KMS-11 (cell line): ENCODE data around the gene ANKRD33B.

ENCODE experiments used
- H2AFZ ChIP-seq: fragments of 200-600 bp; sonication (generic); 2 replicates; pipeline ENCODE4 v1.6.1; 2016; ENCODE audit warnings: antibody characterized with exemption, mixed run types, low read depth
- H3K27ac ChIP-seq: fragments of 200-600 bp; sonication (generic); 2 replicates; pipeline ENCODE4 v1.6.1; 2016; ENCODE audit warnings: mild to moderate bottlenecking, mixed run types
- H3K27me3 ChIP-seq: fragments of 200-600 bp; sonication (generic); 2 replicates; pipeline ENCODE4 v1.6.1; 2017; ENCODE audit warnings: mild to moderate bottlenecking, low read depth, mixed run types, moderate library complexity; ENCODE audit not compliant: insufficient read depth
- H3K36me3 ChIP-seq: fragments of 200-600 bp; sonication (generic); 2 replicates; pipeline ENCODE4 v1.6.1; 2017; ENCODE audit warnings: mild to moderate bottlenecking, mixed run types; ENCODE audit not compliant: insufficient read depth
- H3K4me1 ChIP-seq: fragments of 200-600 bp; sonication (generic); 2 replicates; pipeline ENCODE4 v1.6.1; 2016; ENCODE audit warnings: mild to moderate bottlenecking, low read depth, mixed run types; ENCODE audit not compliant: poor library complexity, severe bottlenecking
- H3K4me2 ChIP-seq: fragments of 200-600 bp; sonication (generic); 2 replicates; pipeline ENCODE4 v1.7.0; 2016; ENCODE audit warnings: mild to moderate bottlenecking, mixed run types
- H3K4me3 ChIP-seq: fragments of 200-600 bp; sonication (generic); IDR thresholded peaks from 2 replicates; pipeline ENCODE4 v1.6.1; 2017; ENCODE audit warnings: low read depth, low read length, mixed read lengths; ENCODE audit not compliant: insufficient read depth
- H3K79me2 ChIP-seq: fragments of 200-600 bp; sonication (generic); 2 replicates; pipeline ENCODE4 v1.6.1; 2016; ENCODE audit warnings: low read depth, mixed run types; ENCODE audit not compliant: insufficient read depth
- H3K9ac ChIP-seq: fragments of 200-600 bp; sonication (generic); 2 replicates; pipeline ENCODE4 v1.6.1; 2016; ENCODE audit warnings: mild to moderate bottlenecking, mixed run types
- H4K20me1 ChIP-seq: fragments of 200-600 bp; sonication (generic); 2 replicates; pipeline ENCODE4 v1.6.1; 2016; ENCODE audit warnings: mild to moderate bottlenecking, mixed run types; ENCODE audit not compliant: insufficient read depth
- TF ChIP-seq, protein P1 (sequence below): fragments of 200-600 bp; sonication (generic); conservative IDR thresholded peaks from 2 replicates; pipeline ENCODE4 v1.6.1; 2017; ENCODE audit warnings: low read depth, mild to moderate bottlenecking, antibody characterized with exemption, low read length, moderate library complexity, mixed read lengths

ANKRD33B gene

DNA sequence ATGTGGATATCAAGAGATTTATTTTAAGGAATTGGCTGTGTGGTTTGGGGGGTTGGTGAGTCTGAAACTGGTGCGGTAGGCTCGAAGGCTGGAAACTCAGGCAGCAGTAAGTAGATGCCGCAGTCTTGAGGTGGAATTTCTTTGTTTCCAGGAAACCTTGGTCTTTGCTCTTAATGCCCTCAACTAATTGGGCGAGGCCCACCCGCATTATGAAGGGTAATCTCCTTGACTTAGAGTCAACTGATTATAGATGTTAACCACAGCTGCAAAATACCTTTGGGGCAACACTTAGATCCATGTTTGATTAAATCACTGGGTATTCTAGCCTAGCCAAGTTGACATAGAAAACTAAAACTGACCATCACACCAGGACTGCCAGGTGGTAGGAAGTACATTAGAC lies 83.8 kb downstream of the ANKRD33B start:
- TF ChIP-seq, protein P1, sequence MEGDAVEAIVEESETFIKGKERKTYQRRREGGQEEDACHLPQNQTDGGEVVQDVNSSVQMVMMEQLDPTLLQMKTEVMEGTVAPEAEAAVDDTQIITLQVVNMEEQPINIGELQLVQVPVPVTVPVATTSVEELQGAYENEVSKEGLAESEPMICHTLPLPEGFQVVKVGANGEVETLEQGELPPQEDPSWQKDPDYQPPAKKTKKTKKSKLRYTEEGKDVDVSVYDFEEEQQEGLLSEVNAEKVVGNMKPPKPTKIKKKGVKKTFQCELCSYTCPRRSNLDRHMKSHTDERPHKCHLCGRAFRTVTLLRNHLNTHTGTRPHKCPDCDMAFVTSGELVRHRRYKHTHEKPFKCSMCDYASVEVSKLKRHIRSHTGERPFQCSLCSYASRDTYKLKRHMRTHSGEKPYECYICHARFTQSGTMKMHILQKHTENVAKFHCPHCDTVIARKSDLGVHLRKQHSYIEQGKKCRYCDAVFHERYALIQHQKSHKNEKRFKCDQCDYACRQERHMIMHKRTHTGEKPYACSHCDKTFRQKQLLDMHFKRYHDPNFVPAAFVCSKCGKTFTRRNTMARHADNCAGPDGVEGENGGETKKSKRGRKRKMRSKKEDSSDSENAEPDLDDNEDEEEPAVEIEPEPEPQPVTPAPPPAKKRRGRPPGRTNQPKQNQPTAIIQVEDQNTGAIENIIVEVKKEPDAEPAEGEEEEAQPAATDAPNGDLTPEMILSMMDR = no peak
- H3K4me1 ChIP-seq = no peaks in the 10 kb centered on the region
- H3K79me2 ChIP-seq = no peaks in the 10 kb centered on the region
- H3K27me3 ChIP-seq = no peaks in the 10 kb centered on the region
- H3K36me3 ChIP-seq = no peaks in the 10 kb centered on the region
- H3K4me3 ChIP-seq = no peak overlapping the region
- no peak overlapping the region for H3K9ac ChIP-seq
- no peak overlapping the region for H3K27ac ChIP-seq
- no peak overlapping the region for H2AFZ ChIP-seq
- H4K20me1 ChIP-seq = no peaks in the 10 kb centered on the region
- no peak overlapping the region for H3K4me2 ChIP-seq

DNA sequence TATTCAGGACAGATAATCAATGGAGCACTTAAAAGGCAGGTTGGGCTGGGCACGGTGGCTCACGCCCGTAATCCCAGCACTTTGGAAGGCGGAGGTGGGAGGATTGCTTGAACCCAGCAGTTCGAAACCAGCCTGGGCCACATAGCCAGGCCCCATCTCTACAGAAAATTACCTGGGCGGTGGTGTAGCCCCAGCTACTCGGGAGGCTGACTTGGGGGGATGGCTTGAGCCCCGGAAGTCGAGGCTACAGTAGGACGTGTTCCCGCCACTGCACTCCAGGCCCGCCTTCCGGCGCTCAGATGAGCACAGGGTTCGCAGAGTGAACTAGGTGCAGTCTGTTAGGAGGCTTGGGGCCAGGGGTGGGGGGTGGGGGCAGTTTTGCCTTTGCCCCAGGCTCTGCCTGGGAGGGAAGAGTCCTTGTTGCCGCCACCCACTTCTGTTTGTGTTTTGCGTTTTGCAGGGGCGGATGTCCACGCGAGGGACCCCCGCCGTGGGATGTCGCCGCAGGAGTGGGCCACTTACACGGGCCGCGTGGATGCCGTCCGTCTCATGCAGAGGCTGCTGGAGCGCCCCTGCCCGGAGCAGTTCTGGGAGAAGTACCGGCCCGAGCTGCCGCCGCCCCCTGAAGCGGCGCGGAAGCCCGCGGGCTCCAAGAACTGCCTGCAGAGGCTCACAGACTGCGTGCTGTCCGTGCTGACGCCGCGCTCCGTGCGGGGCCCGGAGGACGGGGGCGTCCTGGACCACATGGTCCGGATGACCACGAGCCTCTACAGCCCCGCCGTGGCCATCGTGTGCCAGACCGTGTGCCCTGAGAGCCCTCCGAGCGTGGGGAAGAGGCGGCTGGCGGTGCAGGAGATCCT lies 85.2 kb downstream of the ANKRD33B start:
- Histone ChIP-seq H3K4me2 (no peak overlapping the region), H3K27me3 (no peaks in the 10 kb centered on the region), H3K4me3 (no peak overlapping the region), H2AFZ (no peak overlapping the region), H3K27ac (no peak overlapping the region), H3K4me1 (no peaks in the 10 kb centered on the region), H3K9ac (no peak overlapping the region), H3K36me3 (no peaks in the 10 kb centered on the region), H3K79me2 (no peaks in the 10 kb centered on the region), H4K20me1 (no peaks in the 10 kb centered on the region)
- TF ChIP-seq, protein P1 = no peak

DNA sequence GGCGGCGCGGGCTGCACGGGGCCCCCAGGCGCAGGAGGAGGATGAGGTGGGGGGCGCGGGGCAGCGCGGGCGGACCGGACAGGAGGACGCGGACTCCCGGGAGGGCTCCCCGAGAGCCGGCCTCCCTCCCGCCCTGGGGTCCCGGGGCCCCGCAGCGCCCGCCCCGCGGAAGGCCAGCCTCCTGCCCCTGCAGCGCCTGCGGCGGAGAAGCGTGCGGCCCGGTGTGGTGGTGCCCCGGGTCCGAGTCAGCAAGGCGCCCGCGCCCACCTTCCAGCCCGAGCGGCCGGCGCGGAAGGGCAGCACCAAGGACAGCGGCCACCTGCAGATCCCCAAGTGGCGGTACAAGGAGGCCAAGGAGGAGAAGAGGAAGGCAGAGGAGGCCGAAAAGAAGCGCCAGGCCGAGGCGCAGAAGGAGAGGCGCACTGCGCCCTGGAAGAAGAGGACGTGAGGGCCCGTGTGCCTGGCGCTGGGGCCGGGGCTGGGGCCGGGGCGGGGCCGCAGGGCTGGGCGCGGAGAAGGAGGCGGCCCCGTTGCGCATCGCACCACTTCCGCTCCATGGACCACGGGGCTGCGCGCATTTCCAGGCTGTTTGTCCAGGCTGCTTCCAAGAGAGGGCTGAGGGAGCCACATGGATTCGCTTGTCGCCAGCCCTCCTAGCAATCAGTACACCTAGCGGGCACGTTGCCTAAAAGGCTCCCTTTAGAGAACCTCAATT lies 86.0 kb downstream of the ANKRD33B start:
- Histone ChIP-seq H3K36me3 (no peaks in the 10 kb centered on the region), H3K79me2 (no peaks in the 10 kb centered on the region), H4K20me1 (no peaks in the 10 kb centered on the region), H3K27me3 (no peaks in the 10 kb centered on the region), H3K9ac (no peak overlapping the region), H2AFZ (no peak overlapping the region), H3K27ac (no peak overlapping the region), H3K4me2 (no peak overlapping the region), H3K4me3 (no peak overlapping the region), H3K4me1 (no peaks in the 10 kb centered on the region)
- TF ChIP-seq, protein P1 = no peak

DNA sequence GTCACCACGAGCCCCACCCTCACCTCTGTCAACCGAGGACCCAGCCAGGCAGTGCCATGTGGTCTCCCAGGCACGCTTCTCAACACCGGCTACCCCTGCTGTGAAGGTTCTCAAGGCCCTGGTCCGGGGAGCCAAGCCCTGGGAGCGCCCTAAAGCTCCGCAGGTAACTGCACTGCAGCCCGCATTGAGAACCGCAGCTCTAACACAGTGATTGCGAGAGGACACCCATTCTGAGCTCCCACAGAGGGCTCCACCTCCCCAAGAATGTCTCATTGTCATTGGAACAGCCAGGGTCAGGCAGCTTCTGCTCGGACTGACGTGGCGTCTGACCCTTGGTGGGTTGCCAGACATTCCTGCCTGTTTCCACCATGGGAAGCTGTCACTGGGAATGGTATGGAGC lies 88.3 kb downstream of the ANKRD33B start:
- TF ChIP-seq, protein P1 = no peak
- Histone ChIP-seq H3K4me3 (no peak overlapping the region), H3K27ac (no peak overlapping the region), H3K9ac (no peak overlapping the region), H3K36me3 (no peaks in the 10 kb centered on the region), H2AFZ (no peak overlapping the region), H3K4me1 (no peaks in the 10 kb centered on the region), H4K20me1 (no peaks in the 10 kb centered on the region), H3K4me2 (no peak overlapping the region), H3K79me2 (no peaks in the 10 kb centered on the region), H3K27me3 (no peaks in the 10 kb centered on the region)
